Measurements from ENCODE around the gene ZCCHC17.

Gene ZCCHC17

DNA sequence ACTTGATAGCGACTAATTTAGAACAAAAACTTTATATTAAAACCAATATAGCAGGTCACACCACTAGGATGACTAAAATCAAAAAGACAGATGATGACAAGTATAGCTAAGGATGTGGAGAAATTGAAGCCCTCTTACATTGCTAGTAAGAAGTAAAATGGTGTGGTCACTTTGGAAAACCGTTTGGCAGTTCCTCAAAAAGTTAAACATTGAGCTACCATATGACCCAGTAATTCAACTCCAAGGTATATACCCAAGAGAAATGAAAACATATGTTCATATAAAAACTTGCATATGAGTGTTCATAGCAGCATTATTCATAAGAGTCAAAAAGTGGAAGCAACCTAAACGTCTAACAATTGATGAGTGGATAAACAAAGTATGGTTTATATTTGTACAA is 103.1 kb downstream of the ZCCHC17 start:
- H2BK5ac ChIP-seq (ENCODE audit: low read length), result no peak overlapping the region
- H4K8ac ChIP-seq (ENCODE audit: low read depth, low read length), result no peak overlapping the region
- H3K9me3 ChIP-seq (replicated peaks in 1 of 2; ENCODE audit: control insufficient read depth in 2 of 2, insufficient read depth in 1 of 2, low read depth in 1 of 2, low read length in 2 of 2), result no peaks in the 10 kb centered on the region
- H3K27ac ChIP-seq (replicated peaks; ENCODE audit: low read length), result no peak overlapping the region
- no peak overlapping the region for H3K14ac ChIP-seq (ENCODE audit: low read length)
- no peak overlapping the region for H3K4me3 ChIP-seq (ENCODE audit: low read length in 2 of 2)
- no peaks in the 10 kb centered on the region for H3K27me3 ChIP-seq (ENCODE audit: control insufficient read depth in 3 of 3, insufficient read depth in 3 of 3, low read depth in 1 of 3, low read length in 3 of 3)
- DNase-seq (ENCODE audit: low spot score), result no peak
- no peak overlapping the region for H2BK12ac ChIP-seq (ENCODE audit: low read length)
- H3K4me2 ChIP-seq (ENCODE audit: insufficient read depth, low read length, poor library complexity, severe bottlenecking), result no peak overlapping the region
- H2BK15ac ChIP-seq (ENCODE audit: low read length), result no peak overlapping the region
- H2BK120ac ChIP-seq (ENCODE audit: low read depth, low read length), result no peak overlapping the region
- H3K79me1 ChIP-seq (ENCODE audit: low read depth, low read length), result no peaks in the 10 kb centered on the region
- H2AK5ac ChIP-seq (ENCODE audit: low read depth, low read length), result no peak overlapping the region
- H2AFZ ChIP-seq (ENCODE audit: low read length), result no peak overlapping the region
- H3K18ac ChIP-seq (ENCODE audit: low read length), result no peak overlapping the region
- no peaks in the 10 kb centered on the region for H3K36me3 ChIP-seq (replicated peaks in 1 of 2; ENCODE audit: control insufficient read depth in 2 of 2, insufficient read depth in 2 of 2, low read length in 2 of 2)
- no peak overlapping the region for H3K4ac ChIP-seq (ENCODE audit: low read length)
- H3K9ac ChIP-seq (ENCODE audit: low read depth, low read length, poor library complexity), result no peak overlapping the region
- H4K91ac ChIP-seq (ENCODE audit: low read depth, low read length, poor library complexity), result no peak overlapping the region
- H3K23ac ChIP-seq (ENCODE audit: low read depth, low read length, poor library complexity), result no peak overlapping the region
- no CpG with 5 or more reads among the region's 3 CpGs for WGBS, 2 donors (ENCODE audit: extremely low coverage in 2 of 2, insufficient read length in 2 of 2, insufficient replicate concordance in 1 of 2)
- H3K4me1 ChIP-seq (ENCODE audit: control insufficient read depth in 2 of 2, insufficient read depth in 1 of 2, low read depth in 1 of 2, low read length in 2 of 2), result peaks cover 0 to 8% of the 10 kb centered on the region in 2 donors

DNA sequence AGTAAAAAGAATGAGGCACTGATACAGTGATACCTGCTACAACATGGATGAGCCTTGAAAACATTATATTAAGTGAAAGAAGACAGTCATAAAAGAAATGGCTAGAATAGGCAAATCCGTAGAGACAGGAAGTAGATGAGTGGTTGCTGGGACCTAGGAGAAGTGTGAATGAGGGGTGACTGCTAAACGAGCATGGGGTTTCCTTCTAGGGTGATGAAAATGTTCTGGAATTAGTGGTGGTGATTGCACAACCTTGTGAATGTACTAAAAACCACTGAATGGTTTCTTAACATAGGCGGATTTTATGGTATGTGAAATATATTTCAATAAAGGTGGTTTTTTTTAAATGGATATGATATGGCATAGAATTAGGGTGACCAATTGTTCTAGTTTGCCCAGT is 103.6 kb downstream of the ZCCHC17 start:
- no peak overlapping the region for H3K4me2 ChIP-seq (ENCODE audit: insufficient read depth, low read length, poor library complexity, severe bottlenecking)
- no peak overlapping the region for H2BK15ac ChIP-seq (ENCODE audit: low read length)
- H3K27ac ChIP-seq (replicated peaks; ENCODE audit: low read length), result no peak overlapping the region

GRCh38 chr1:31401241-31401640 is 104.4 kb downstream of the ZCCHC17 start:
- no peaks in the 10 kb centered on the region for H3K27me3 ChIP-seq (ENCODE audit: control insufficient read depth in 3 of 3, insufficient read depth in 3 of 3, low read depth in 1 of 3, low read length in 3 of 3)
- H3K9ac ChIP-seq (ENCODE audit: low read depth, low read length, poor library complexity), result no peak overlapping the region
- H2BK120ac ChIP-seq (ENCODE audit: low read depth, low read length), result no peak overlapping the region
- H2AK5ac ChIP-seq (ENCODE audit: low read depth, low read length), result no peak overlapping the region
- H3K14ac ChIP-seq (ENCODE audit: low read length), result no peak overlapping the region
- no peak overlapping the region for H3K4me3 ChIP-seq (ENCODE audit: low read length in 2 of 2)
- no peak overlapping the region for H2BK5ac ChIP-seq (ENCODE audit: low read length)
- H3K4ac ChIP-seq (ENCODE audit: low read length), result no peak overlapping the region
- H4K8ac ChIP-seq (ENCODE audit: low read depth, low read length), result no peak overlapping the region
- H3K4me1 ChIP-seq (ENCODE audit: control insufficient read depth in 2 of 2, insufficient read depth in 1 of 2, low read depth in 1 of 2, low read length in 2 of 2), result peaks cover 0 to 8% of the 10 kb centered on the region in 2 donors
- H4K91ac ChIP-seq (ENCODE audit: low read depth, low read length, poor library complexity), result no peak overlapping the region
- H3K79me1 ChIP-seq (ENCODE audit: low read depth, low read length), result no peaks in the 10 kb centered on the region
- no peak overlapping the region for H3K4me2 ChIP-seq (ENCODE audit: insufficient read depth, low read length, poor library complexity, severe bottlenecking)
- H2AFZ ChIP-seq (ENCODE audit: low read length), result no peak overlapping the region
- H3K23ac ChIP-seq (ENCODE audit: low read depth, low read length, poor library complexity), result no peak overlapping the region
- no peak overlapping the region for H3K27ac ChIP-seq (replicated peaks; ENCODE audit: low read length)
- no peak overlapping the region for H2BK12ac ChIP-seq (ENCODE audit: low read length)
- H3K36me3 ChIP-seq (replicated peaks in 1 of 2; ENCODE audit: control insufficient read depth in 2 of 2, insufficient read depth in 2 of 2, low read length in 2 of 2), result no peaks in the 10 kb centered on the region
- no peak for DNase-seq (ENCODE audit: low spot score)
- no CpG with 5 or more reads among the region's 2 CpGs for WGBS, 2 donors (ENCODE audit: extremely low coverage in 2 of 2, insufficient read length in 2 of 2, insufficient replicate concordance in 1 of 2)
- no peaks in the 10 kb centered on the region for H3K9me3 ChIP-seq (replicated peaks in 1 of 2; ENCODE audit: control insufficient read depth in 2 of 2, insufficient read depth in 1 of 2, low read depth in 1 of 2, low read length in 2 of 2)
- no peak overlapping the region for H3K18ac ChIP-seq (ENCODE audit: low read length)
- no peak overlapping the region for H2BK15ac ChIP-seq (ENCODE audit: low read length)

More for the DNA sequence above, 103.6 kb downstream of the ZCCHC17 start:
- no peak overlapping the region for H4K8ac ChIP-seq (ENCODE audit: low read depth, low read length)
- no peak overlapping the region for H3K4me3 ChIP-seq (ENCODE audit: low read length in 2 of 2)
- H3K9ac ChIP-seq (ENCODE audit: low read depth, low read length, poor library complexity), result no peak overlapping the region
- H3K4ac ChIP-seq (ENCODE audit: low read length), result no peak overlapping the region
- no peaks in the 10 kb centered on the region for H3K36me3 ChIP-seq (replicated peaks in 1 of 2; ENCODE audit: control insufficient read depth in 2 of 2, insufficient read depth in 2 of 2, low read length in 2 of 2)
- no peak overlapping the region for H3K14ac ChIP-seq (ENCODE audit: low read length)
- no peak overlapping the region for H2BK120ac ChIP-seq (ENCODE audit: low read depth, low read length)
- no peak overlapping the region for H2AFZ ChIP-seq (ENCODE audit: low read length)
- no peak overlapping the region for H2AK5ac ChIP-seq (ENCODE audit: low read depth, low read length)
- no peak overlapping the region for H3K23ac ChIP-seq (ENCODE audit: low read depth, low read length, poor library complexity)
- no peaks in the 10 kb centered on the region for H3K27me3 ChIP-seq (ENCODE audit: control insufficient read depth in 3 of 3, insufficient read depth in 3 of 3, low read depth in 1 of 3, low read length in 3 of 3)
- H3K18ac ChIP-seq (ENCODE audit: low read length), result no peak overlapping the region
- no peak overlapping the region for H2BK5ac ChIP-seq (ENCODE audit: low read length)
- H3K4me1 ChIP-seq (ENCODE audit: control insufficient read depth in 2 of 2, insufficient read depth in 1 of 2, low read depth in 1 of 2, low read length in 2 of 2), result peaks cover 0 to 8% of the 10 kb centered on the region in 2 donors
- no peaks in the 10 kb centered on the region for H3K9me3 ChIP-seq (replicated peaks in 1 of 2; ENCODE audit: control insufficient read depth in 2 of 2, insufficient read depth in 1 of 2, low read depth in 1 of 2, low read length in 2 of 2)
- no peaks in the 10 kb centered on the region for H3K79me1 ChIP-seq (ENCODE audit: low read depth, low read length)
- no peak for DNase-seq (ENCODE audit: low spot score)
- H4K91ac ChIP-seq (ENCODE audit: low read depth, low read length, poor library complexity), result no peak overlapping the region
- no CpG with 5 or more reads among the region's 3 CpGs for WGBS, 2 donors (ENCODE audit: extremely low coverage in 2 of 2, insufficient read length in 2 of 2, insufficient replicate concordance in 1 of 2)
- no peak overlapping the region for H2BK12ac ChIP-seq (ENCODE audit: low read length)

DNA sequence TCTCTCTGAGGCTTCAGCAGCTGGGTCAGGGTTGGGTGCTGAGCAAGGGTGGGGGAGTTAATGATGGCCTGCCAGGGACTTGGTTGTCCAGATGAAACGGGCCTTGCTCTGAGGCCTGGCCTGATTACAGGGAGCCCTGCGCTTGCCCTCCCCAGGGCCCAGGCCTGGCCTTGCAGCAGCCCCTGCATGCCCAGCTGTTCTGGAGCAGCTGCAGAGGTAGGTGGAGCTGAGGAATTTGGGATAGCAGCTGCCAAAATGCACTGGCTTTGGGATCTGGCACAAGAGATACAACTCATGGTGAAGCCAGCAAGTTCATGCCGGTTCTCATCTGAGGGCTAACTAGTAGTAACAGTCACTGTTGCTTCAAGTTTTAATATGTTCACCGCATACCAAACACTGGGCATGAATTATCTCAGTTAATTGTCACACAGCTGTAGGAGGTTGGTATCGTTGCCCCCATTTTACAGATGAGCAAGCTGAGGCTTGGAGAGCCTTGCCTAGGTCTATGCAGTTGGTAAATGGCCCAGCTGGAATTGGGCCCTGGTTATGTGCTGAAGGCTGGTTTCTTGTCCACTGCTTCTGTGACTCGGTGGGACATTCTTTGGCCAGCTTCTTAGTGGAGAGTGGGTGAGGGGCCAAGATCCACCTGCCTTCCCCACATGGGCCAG is 108.9 kb downstream of the ZCCHC17 start:
- no peak overlapping the region for H4K8ac ChIP-seq (ENCODE audit: low read depth, low read length)
- H3K9me3 ChIP-seq (replicated peaks in 1 of 2; ENCODE audit: control insufficient read depth in 2 of 2, insufficient read depth in 1 of 2, low read depth in 1 of 2, low read length in 2 of 2), result no peaks in the 10 kb centered on the region
- H3K27ac ChIP-seq (replicated peaks; ENCODE audit: low read length), result no peak overlapping the region
- no peak overlapping the region for H2BK15ac ChIP-seq (ENCODE audit: low read length)
- H3K4me3 ChIP-seq (ENCODE audit: low read length in 2 of 2), result no peak overlapping the region
- no peak overlapping the region for H2AFZ ChIP-seq (ENCODE audit: low read length)
- no peak overlapping the region for H2BK5ac ChIP-seq (ENCODE audit: low read length)
- no peaks in the 10 kb centered on the region for H3K79me1 ChIP-seq (ENCODE audit: low read depth, low read length)
- no peak overlapping the region for H3K23ac ChIP-seq (ENCODE audit: low read depth, low read length, poor library complexity)
- no peak overlapping the region for H3K14ac ChIP-seq (ENCODE audit: low read length)
- H3K36me3 ChIP-seq (replicated peaks in 1 of 2; ENCODE audit: control insufficient read depth in 2 of 2, insufficient read depth in 2 of 2, low read length in 2 of 2), result no peaks in the 10 kb centered on the region
- DNase-seq (ENCODE audit: low spot score), result no peak
- no peak overlapping the region for H4K91ac ChIP-seq (ENCODE audit: low read depth, low read length, poor library complexity)
- no peak overlapping the region for H2BK120ac ChIP-seq (ENCODE audit: low read depth, low read length)
- WGBS, 2 donors (ENCODE audit: extremely low coverage in 2 of 2, insufficient read length in 2 of 2, insufficient replicate concordance in 1 of 2), result no CpG with 5 or more reads among the region's 6 CpGs
- no peak overlapping the region for H3K9ac ChIP-seq (ENCODE audit: low read depth, low read length, poor library complexity)
- H2BK12ac ChIP-seq (ENCODE audit: low read length), result no peak overlapping the region
- no peaks in the 10 kb centered on the region for H3K27me3 ChIP-seq (ENCODE audit: control insufficient read depth in 3 of 3, insufficient read depth in 3 of 3, low read depth in 1 of 3, low read length in 3 of 3)
- peaks cover 4 to 5% of the 10 kb centered on the region in 2 donors for H3K4me1 ChIP-seq (ENCODE audit: control insufficient read depth in 2 of 2, insufficient read depth in 1 of 2, low read depth in 1 of 2, low read length in 2 of 2)
- H3K4me2 ChIP-seq (ENCODE audit: insufficient read depth, low read length, poor library complexity, severe bottlenecking), result no peak overlapping the region
- H3K18ac ChIP-seq (ENCODE audit: low read length), result no peak overlapping the region
- no peak overlapping the region for H2AK5ac ChIP-seq (ENCODE audit: low read depth, low read length)
- no peak overlapping the region for H3K4ac ChIP-seq (ENCODE audit: low read length)
